A549 (cell line): ENCODE measurements around the gene ARPC1A.

Experiments
- CBX2 ChIP-seq: fragments of 200-600 bp; sonication (generic); IDR thresholded peaks from 2 replicates; pipeline ENCODE4 v1.6.1; 2016; ENCODE audit warnings: low read depth, mild to moderate bottlenecking, borderline replicate concordance
- CEBPB ChIP-seq, 2 experiments: fragments of >200 bp in 1 of 2; sonication (Bioruptor Twin) in 1 of 2; formaldehyde crosslinking in 1 of 2; IDR thresholded peaks; 2 replicates each; pipeline ENCODE4 v1.6.1; 2012 to 2016
- KDM5A ChIP-seq: fragments of 200-600 bp; sonication (generic); IDR thresholded peaks from 2 replicates; pipeline ENCODE4 v1.6.1; 2016; ENCODE audit warnings: antibody characterized with exemption, mild to moderate bottlenecking
- MYC ChIP-seq: IDR thresholded peaks from 2 replicates; pipeline ENCODE4 v1.6.1; 2012; ENCODE audit warnings: mild to moderate bottlenecking, inconsistent platforms, low read length, improper control_type of control experiment, borderline replicate concordance
- TP53 ChIP-seq: fragments of 250-450 bp; sonication (Bioruptor Pico); IDR thresholded peaks from 2 replicates; pipeline ENCODE4 v1.5.0; 2021; ENCODE audit warnings: mild to moderate bottlenecking, moderate library complexity
- TF ChIP-seq, protein P1 (sequence below): fragments of >200 bp; sonication (Bioruptor Twin); formaldehyde crosslinking; IDR thresholded peaks from 3 replicates; pipeline ENCODE4 v1.5.1; 2016

DNA sequence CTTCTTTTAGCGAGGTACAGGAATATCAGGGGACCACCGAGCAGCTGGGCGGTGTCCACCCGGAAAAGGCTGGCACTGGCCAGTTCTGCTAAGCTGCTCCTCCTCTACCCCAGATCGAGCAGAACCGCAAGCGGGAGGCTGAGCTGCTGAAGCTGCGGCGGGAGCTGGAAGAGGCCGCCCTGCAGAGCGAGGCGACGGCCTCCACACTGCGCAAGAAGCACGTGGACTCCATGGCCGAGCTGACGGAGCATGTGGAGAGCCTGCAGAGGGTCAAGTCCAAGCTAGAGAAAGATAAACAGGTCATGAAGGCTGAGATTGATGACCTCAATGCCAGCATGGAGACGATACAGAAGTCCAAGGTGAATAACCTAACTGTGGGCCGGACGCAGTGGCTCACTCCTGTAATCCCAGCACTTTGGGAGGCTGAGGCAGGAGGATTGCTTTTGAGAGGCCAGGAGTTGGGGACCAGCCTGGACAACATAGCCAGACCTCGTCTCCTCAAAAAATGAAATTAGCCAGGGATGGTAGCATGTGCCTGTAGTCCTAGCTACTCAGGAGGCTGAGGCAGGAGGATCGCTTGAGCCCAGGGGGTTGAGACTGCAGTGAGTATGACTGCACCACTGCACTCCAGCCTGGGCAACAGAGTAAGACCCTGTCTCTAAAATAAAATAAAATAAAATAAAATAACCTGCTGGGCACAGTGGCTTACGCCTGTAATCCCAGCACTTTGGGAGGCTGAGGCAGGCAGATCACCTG lies 37.7 kb upstream of the ARPC1A start:
- TF ChIP-seq MYC (no peak), TP53 (CRISPR knock-in tag) (no peak), CBX2 (no peak), CEBPB (IDR thresholded peaks at IDR 0.05) (no peak), KDM5A (no peak)
- TF ChIP-seq, protein P1, sequence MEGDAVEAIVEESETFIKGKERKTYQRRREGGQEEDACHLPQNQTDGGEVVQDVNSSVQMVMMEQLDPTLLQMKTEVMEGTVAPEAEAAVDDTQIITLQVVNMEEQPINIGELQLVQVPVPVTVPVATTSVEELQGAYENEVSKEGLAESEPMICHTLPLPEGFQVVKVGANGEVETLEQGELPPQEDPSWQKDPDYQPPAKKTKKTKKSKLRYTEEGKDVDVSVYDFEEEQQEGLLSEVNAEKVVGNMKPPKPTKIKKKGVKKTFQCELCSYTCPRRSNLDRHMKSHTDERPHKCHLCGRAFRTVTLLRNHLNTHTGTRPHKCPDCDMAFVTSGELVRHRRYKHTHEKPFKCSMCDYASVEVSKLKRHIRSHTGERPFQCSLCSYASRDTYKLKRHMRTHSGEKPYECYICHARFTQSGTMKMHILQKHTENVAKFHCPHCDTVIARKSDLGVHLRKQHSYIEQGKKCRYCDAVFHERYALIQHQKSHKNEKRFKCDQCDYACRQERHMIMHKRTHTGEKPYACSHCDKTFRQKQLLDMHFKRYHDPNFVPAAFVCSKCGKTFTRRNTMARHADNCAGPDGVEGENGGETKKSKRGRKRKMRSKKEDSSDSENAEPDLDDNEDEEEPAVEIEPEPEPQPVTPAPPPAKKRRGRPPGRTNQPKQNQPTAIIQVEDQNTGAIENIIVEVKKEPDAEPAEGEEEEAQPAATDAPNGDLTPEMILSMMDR, result no peak
